ENCODE measurements around the gene ZNF688.

DNA sequence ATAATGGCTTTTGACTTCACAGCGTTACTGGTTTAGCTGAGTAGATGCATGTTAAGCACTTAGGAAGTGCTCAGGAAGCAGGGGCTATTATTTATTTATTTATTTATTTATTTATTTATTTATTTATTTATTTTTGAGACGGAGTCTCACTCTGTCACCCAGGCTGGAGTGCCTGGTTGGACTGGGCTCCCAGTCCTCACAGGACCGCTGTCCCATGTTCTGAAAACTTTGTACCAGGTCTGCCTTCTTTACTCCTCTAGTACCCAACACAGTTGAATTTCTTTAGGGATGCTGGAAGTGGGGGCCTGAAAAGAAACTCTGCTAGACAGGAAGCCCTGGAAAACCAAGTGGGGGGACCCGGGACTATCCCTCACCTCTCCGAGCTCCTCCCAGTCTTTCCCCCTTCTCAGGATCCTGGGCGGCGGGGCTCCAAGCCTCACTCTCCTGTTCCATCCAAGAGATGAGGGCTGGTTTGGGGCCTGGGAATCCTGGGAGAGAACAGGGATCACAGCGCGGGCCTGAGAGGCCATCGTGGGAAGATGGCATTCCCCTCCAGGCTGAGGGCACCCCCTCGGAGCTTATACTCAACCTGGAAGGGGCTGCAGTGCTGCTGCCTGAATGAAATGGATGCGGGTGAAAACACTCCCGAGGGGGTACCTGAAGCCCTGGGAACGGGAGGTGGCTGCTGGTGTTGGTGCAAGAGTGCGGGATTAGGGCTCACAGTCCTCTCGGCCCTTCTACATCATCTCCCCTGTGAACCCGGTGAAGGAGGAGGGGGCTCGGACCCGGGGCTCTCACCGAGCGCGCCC lies 674 bp downstream of the ZNF688 start:
- no peak for TF ChIP-seq EZH2 (IDR thresholded peaks at IDR 0.05; ENCODE audit: insufficient read depth, low read length)
- TF ChIP-seq, protein P1, sequence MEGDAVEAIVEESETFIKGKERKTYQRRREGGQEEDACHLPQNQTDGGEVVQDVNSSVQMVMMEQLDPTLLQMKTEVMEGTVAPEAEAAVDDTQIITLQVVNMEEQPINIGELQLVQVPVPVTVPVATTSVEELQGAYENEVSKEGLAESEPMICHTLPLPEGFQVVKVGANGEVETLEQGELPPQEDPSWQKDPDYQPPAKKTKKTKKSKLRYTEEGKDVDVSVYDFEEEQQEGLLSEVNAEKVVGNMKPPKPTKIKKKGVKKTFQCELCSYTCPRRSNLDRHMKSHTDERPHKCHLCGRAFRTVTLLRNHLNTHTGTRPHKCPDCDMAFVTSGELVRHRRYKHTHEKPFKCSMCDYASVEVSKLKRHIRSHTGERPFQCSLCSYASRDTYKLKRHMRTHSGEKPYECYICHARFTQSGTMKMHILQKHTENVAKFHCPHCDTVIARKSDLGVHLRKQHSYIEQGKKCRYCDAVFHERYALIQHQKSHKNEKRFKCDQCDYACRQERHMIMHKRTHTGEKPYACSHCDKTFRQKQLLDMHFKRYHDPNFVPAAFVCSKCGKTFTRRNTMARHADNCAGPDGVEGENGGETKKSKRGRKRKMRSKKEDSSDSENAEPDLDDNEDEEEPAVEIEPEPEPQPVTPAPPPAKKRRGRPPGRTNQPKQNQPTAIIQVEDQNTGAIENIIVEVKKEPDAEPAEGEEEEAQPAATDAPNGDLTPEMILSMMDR (IDR thresholded peaks at IDR 0.05; ENCODE audit: insufficient read depth, low read depth, low read length) = no peak

Data from astrocyte (in vitro differentiated cells and primary cell).